DMS 273 treated with DMSO at 0.1 percent for 48 hours (cell line): ENCODE measurements around the gene PHLDB1.
"Not testable (repeated sequence)": the region's sequence is repeated elsewhere in the genome, so short reads cannot be mapped to it uniquely, and the experiment has no call there.

Experiments used
- DNase-seq: peaks from one replicate; lab custom pipeline; 2025; lab: John Stamatoyannopoulos, UW

The PHLDB1 gene

DNA sequence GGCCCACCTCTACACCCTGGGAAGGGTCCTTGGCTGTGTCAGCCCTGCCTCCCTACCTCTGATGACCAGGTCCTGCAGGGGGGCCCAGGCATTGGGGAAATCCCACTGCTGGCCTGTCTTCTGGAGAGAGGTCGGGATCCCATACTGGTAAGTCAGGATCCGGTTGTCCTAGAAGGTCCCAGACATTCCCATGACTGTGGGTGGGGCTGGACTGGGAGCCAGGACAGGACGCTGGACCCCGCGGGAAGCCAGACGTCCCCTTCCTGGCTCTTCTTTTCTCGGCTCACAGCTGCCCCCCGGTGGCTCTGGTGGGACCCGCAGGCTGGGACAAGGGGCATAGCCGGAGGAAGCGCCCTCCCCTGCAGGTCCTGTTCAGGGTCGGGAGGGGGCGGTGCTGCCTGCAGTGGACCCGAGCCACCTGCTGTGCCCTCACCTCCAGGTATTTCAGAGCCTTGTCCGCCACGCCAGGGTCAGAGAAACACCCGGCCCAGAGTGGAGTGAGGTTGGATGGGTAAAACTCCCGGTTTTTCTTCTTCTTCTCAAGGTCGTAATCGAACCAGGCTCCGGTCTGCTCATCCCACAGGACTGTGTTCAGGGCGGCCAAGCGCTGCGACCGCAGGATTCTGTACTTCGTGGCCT lies 52.0 kb downstream of the PHLDB1 start:
- DNase-seq = peak; percentile 64

DNA sequence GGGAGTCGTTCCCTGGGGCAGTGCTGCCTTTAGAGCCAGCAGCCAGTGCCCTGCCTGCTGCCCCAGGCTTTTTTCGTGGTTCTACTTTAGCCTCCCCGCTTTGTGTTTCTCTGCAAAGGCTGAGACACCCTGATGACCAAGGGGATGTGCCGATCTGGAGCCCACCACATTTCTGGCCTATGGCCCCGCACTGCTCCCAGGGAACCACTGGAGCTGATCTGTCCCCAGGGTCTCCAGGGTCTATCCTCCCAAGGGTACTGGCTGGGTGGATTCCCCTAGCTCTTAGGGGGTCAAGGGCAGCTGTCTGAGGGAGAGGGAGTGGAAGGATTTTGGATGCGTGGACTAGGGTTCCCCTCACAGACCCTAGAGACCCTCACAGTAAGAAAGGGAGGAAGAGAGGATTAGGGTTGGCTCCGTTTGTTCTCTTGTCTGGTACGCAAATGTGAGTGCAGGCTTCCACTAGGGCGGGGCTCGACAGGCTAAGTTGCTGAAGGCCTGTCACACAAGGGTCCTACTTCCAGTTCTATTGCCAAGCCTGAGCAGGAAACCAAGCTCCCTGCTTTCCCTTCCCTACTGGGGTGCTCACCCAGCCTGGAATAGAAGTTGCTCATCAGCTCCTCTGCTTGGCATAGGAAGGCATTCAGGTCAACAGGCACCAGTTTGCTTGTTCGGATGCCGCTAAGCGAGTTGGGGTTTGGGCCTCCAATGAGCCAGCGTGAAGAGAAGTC lies 52.7 kb downstream of the PHLDB1 start:
- no peak for DNase-seq

GRCh38 chr11:118660681-118661424 lies 53.4 kb downstream of the PHLDB1 start:
- DNase-seq = no peak

DNA sequence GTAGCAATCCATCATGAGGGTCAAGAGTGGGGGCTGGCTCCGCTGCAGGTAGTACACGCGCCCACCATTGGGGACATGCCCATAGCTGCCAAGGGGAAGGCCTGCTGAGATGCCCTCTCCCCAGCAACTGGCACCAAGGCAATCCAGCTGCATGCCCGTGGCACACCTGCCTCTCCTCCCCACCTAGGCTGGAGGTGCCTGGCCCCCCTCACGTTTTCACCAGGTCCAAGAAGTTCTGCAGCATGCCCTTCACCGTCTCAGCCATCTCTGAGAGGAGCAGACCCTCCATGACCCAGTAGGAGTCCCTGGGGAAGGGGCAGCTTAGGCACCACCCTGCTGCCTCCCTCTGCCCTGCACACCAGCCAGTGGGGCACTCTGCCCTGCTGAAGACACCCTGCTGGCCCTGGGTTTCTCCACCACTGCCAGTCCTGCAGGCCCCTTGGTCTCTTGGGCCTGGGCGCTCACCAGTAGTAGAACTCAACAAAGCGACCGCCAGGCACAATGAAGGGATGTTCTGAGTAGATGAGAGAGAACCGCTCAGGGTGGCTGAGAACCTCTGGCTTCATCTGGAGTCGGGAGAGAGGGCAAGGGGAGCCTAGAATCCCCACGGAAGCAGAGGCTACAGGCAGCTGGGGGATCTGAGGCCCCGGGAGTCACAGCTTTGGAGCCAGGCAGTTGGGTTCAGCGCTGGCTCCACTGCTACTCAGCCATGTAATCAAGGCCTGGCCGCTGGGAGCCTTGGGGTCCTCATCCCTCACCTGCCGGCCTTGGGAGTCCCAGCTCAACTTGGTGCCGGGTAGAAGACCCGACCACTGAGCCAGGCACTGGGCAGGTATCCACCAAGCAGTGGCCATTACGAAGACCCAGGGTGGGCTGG lies 54.2 kb downstream of the PHLDB1 start:
- no peak for DNase-seq

DNA sequence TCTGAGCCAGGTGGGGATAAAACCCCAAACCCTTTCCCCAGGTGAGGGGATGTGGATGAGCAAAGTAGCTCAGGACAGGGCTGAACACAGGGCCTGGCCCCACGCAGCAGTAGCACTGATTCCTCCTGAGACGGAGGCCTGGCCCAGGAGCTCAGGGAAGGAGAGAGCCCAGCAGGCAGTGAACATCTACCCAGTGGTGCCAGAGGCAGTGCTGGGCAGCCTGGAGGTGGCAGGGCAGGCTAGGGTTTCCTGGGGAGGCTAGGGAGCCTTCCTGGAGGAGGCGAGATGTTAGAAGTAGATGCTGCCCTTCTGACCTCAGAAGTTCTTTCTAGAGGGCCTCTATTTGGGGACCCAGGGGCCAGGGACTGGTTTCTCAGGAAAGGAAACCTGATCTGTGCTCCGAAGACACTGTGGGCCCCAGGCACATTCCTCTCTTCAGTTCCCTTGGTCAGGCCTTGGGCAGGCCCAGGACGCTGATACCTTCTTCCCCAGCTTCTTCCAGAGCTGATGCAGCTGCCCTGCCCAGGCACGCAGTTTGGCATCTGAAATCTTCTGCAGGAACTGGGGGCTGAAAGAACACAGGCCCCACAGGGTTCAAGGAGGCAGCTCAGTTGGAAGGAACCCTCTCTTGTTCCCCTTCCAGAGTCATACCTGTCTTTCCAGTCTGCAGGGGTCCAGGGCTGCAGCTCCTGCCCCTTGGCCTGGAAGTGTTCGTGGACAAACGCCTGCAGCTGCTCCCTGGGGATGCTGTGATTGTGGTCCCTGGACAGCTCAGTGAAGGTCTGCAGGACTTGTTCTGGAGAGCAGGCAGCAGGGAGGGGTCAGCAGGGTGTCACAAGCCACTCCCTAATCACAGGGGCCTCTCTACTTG lies 55.2 kb downstream of the PHLDB1 start:
- DNase-seq = no peak

DNA sequence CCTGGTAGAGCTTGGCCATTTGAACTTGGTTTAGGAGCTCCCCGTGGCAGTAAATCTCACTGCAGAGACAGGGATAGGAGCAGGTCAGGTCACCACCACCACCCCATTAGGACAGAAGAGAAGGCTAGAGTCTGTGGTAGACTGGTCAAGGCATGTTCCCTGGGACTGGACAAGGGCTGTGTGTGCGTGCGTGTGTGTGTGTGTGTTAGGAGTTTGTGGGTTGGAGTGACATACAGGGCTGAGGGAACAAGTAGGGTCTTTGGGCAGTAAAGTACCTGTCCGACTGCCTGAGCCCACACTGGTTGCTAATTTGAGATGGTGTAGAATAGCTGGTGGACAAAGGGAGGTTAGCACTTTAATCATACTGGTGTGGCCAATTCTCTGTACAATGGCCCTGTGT lies 56.0 kb downstream of the PHLDB1 start:
- no peak for DNase-seq

DNA sequence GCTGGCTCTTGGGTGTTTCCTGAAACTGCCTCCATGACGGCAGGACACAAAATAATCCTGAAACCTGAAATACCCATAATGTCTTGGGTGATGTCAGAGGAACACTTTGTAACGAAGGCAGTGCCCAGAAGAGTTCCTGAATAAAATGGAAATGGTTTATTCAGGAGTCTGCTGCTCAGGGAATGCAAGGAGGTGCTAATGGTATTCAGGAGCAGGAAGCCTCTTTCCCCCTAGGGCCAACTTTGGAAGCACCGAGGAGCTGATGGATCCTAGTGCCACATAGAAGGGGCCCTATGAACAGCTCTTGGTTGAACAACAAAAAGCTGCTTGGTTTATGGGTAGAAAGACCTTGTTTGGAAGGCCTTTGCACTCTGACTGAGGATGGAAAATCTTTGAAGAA lies 56.5 kb downstream of the PHLDB1 start:
- no peak for DNase-seq

DNA sequence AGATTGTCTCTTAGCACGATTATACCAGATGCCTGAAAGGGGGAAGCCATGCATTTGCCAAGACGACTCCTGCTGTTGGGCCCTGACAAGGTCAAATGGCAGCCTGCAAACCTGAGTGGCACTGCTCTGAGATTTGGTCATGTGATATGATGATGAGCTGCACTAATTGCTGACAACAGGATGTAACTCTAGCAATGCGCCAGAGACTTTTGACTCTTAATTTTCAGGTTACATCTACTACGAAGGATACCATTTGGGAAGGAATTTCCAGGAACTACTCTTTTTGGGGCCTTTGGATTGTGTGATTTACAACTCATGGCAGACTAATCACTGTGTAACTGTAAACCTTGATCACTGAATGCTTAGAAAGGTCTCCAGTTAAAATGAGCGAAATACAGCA lies 59.0 kb downstream of the PHLDB1 start:
- DNase-seq = no peak

GRCh38 chr11:118670063-118670462 lies 62.6 kb downstream of the PHLDB1 start:
- no peak for DNase-seq

DNA sequence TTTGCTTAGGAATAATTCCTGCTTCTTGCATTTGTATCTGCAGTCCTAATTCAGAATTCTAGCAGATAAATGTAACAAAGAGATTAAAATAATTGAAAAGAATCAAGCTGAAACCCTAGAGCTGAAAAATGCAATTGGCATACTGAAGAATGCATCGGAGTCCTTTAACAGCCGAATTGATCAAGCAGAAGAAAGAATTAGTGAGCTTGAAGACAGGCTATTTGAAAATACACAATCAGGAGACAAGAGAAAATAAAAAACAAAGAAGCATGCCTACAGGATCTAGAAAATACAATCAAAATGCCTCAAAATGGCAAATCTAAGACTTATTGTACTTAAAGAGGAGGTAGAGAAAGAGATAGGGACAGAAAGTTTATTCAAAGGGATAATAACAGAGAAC lies 63.8 kb downstream of the PHLDB1 start:
- DNase-seq = no peak

GRCh38 chr11:118672846-118673245 lies 65.4 kb downstream of the PHLDB1 start:
- no peak for DNase-seq

DNA sequence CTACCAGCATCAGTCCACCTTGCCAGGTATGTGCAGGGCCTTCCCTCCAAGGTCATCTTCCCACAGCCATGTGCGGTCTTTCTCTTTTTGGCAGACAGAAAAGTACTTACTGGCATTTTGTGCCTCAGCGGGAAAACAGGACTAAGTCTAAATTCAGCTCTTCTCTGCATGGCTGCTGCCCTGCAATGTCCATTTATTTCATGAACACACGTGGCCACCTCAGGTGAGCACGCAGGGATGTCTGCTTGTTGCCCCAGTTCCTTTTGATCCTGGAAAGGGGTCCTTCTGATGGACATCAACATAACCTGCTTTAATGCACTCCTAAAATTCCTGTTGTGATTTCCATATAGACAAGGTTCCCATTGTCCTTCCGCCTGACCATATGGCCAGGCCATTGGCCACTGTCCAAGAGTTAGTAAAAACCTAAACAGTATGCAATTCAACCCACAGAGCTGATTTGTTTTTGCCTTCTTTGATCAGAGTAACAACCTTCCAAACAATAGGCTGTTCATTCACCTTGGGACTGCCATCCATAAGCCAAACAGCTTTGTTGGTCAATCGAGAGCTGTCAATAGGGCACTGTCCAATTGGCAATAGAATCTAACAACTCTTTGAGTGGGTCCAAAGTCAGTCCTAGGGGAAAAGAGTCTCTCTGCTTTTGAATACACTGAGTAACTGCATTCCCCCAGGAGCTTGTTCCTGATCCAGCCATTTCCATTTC lies 66.1 kb downstream of the PHLDB1 start:
- DNase-seq = no peak

DNA sequence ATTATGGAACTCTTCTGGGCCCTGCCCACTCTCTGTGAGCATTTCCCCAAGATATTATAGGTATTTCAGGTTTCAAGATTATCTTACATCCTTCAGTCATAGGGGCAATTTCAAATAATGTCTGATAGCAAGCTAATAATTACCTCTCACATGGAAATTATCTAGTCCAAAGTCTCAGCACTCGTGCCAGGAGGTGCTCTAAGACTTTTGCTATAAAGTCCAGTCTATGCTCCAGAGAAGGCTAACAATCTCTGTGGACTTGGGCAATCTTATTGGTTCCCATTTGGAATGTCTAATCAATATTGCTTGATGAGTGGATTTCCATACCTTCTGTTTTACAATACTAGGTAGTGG lies 66.6 kb downstream of the PHLDB1 start:
- DNase-seq = no peak

DNA sequence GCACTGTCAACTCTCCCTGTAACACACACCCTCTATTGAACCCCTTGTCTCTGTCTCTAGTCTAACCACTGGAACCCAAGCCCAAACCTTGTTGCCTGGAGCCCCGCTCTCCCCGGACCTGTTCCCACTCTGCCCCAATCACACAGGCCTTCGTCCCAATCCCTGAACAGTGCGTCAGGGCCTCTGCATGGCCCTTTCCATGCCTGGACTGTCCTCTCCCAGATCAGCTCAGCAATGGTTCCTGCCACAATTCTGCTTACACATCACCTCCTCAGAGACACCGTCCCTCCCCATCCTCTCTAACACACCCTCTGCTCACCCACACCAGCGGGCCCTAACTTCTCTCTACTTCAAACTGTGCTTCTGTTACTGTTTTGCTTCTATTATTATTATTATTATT lies 70.6 kb downstream of the PHLDB1 start:
- no peak for DNase-seq

DNA sequence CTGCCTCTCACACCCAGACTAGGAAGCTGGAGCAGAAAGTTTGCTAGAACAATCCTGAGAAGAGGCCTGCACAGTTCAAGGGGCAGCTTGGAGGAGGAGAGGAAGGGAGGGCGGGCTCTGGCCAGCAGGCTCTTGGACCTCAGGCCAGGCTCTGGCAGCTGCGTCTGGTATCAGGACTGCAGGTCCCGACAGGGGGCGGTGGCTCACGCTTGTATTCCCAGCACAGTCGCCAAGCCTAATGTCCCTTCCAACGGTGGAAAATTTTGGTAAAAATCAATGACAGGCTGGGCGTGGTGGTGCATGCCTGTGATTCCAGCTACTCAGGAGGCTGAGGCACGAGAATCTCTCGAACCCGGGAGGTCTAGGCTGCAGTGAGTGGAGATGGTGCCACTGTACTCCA lies 71.5 kb downstream of the PHLDB1 start:
- DNase-seq = not testable (repeated sequence)

- no peak for DNase-seq
These were observed 72.1 kb downstream of the PHLDB1 start, which contains the start of gene TREH for GRCh38 chr11:118679483-118679882. Gene TREH (minus strand): TSS chr11:118679650. CDS start chr11:118679627, 23 bp downstream.

DNA sequence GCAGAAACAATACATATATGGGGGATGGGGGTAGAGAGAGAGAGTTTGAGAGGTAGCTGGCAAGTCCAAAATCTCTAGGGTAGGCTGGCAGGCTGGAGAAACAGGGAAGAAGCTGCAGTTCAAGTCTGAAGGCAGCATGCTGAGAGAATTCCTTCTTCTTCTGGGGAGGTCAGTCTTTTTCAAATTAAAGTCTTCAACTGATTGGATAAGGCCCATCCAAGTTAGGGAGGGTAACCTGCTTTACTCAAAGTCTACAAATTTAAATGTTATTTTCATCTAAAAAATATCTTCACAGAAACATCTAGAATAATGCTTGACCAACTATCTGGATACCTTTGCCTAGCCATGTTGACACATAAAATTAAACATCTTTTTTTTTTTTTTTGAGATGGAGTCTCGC lies 75.0 kb downstream of the PHLDB1 start:
- no peak for DNase-seq

GRCh38 chr11:118682939-118683338 lies 75.5 kb downstream of the PHLDB1 start:
- DNase-seq = not testable (repeated sequence)

- no peak for DNase-seq
These were observed 76.8 kb downstream of the PHLDB1 start for GRCh38 chr11:118684187-118684586.

DNA sequence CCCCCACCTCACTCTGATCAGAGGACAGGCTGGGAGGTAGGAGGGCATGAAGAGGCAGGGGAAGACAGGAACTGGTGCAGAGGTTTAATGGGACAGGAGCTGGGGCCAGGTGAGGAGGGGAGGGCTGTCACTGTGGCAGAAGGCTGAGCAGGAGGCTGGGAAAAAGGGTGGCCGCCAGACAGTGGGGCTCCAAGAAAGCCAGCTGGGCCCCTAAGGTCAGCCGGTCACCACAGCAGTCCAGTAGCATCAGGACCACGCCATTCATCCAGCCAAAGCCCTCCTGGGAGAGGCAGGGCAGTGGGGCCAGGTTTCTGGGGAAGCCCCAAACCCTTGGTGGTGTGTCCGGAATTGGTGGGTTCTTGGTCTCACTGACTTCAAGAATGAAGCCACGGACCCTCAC lies 80.5 kb downstream of the PHLDB1 start:
- no peak for DNase-seq
